Vagina (tissue), 2 donors: Measurements from ENCODE around the gene ARHGAP19. TPM values are rescaled to one million over a fixed set of nuclear protein-coding genes. Genes with fewer than 3 reads are reported as not detected.

Experiments
- DNase-seq, 2 donors: peaks; one replicate each; pipeline ENCODE4 v3.0.0-alpha.2; 2017; ENCODE audit errors: extremely low spot score in 2 of 2
- H3K27ac ChIP-seq: fragments of 200-600 bp; sonication (generic); one replicate; pipeline ENCODE4 v1.5.1; 2019
- H3K27me3 ChIP-seq: fragments of 200-600 bp; sonication (generic); one replicate; pipeline ENCODE4 v1.5.1; 2019
- H3K36me3 ChIP-seq, 2 donors: fragments of 200-600 bp; sonication (generic); one replicate each; pipeline ENCODE4 v1.5.1; 2017 to 2019
- H3K4me1 ChIP-seq: fragments of 200-600 bp; sonication (generic); one replicate; pipeline ENCODE4 v1.5.1; 2019
- H3K4me3 ChIP-seq, 2 donors: fragments of 200-600 bp; sonication (generic); 1 replicate in 1 of 2; 2 replicates in 1 of 2; pipeline ENCODE4 v1.5.1; 2016 to 2019
- H3K9me3 ChIP-seq: fragments of 200-600 bp; sonication (generic); one replicate; pipeline ENCODE4 v1.5.1; 2019
- CTCF ChIP-seq, 3 experiments: fragments of 450-650 bp in 2 of 3; fragments of 200-600 bp in 1 of 3; sonication (generic) in 1 of 3; IDR thresholded peaks; one replicate each; pipeline ENCODE4 v1.5.1; 2017 to 2019; ENCODE audit warnings: antibody characterized with exemption in 3 of 3, mild to moderate bottlenecking in 2 of 3, moderate library complexity in 2 of 3
- POLR2A ChIP-seq, 2 donors: fragments of 450-650 bp; IDR thresholded peaks; one replicate each; pipeline ENCODE4 v1.6.1; 2017; ENCODE audit warnings: antibody characterized with exemption in 2 of 2, mild to moderate bottlenecking in 2 of 2, moderate library complexity in 2 of 2
- POLR2AphosphoS5 ChIP-seq, 2 donors: sonication (generic); formaldehyde crosslinking; IDR thresholded peaks; one replicate each; pipeline ENCODE4 v1.9.0; 2017; ENCODE audit warnings: antibody characterized with exemption in 2 of 2, mild to moderate bottlenecking in 2 of 2, low read depth in 1 of 2; ENCODE audit not compliant: insufficient read depth in 1 of 2
- intact Hi-C: fragments of 100-400 bp; cut with DNase I; formaldehyde crosslinking; loops from one replicate; pipeline ENCODE4 v1.15.1; 2023
- total RNA-seq: library from RNA; depleted of rRNA; stranded (reverse); fragments of >200 nt; gene quantifications from one replicate; pipeline ENCODE4 v1.2.3, GENCODE V29; 2016

Gene ARHGAP19
- total RNA-seq, 1 donor from 2014 or later = 3.9 TPM

- Histone ChIP-seq H3K36me3 (peaks cover 0 to 21% of the 10 kb centered on the region in 2 donors), H3K4me1 (no peaks in the 10 kb centered on the region), H3K27me3 (no peaks in the 10 kb centered on the region), H3K27ac (no peak overlapping the region), H3K9me3 (no peaks in the 10 kb centered on the region), H3K4me3 (no peak overlapping the region)
- no peak for TF ChIP-seq POLR2AphosphoS5 (IDR thresholded peaks at IDR 0.05; ENCODE audit: insufficient read depth in 1 of 2, low read depth in 1 of 2)
- TF ChIP-seq POLR2A (IDR thresholded peaks at IDR 0.05) = no peak
- no peak for TF ChIP-seq CTCF (IDR thresholded peaks at IDR 0.05)
- DNase-seq = no peak
- intact Hi-C loops = no loop called here
These were observed 63.7 kb downstream of the ARHGAP19 start for GRCh38 chr10:97228775-97229157.

GRCh38 chr10:97228130-97228774 is 64.2 kb downstream of the ARHGAP19 start:
- Histone ChIP-seq H3K4me3 (no peak overlapping the region), H3K4me1 (no peaks in the 10 kb centered on the region), H3K27me3 (no peaks in the 10 kb centered on the region), H3K27ac (no peak overlapping the region), H3K9me3 (no peaks in the 10 kb centered on the region), H3K36me3 (peaks cover 0 to 21% of the 10 kb centered on the region in 2 donors)
- no peak for DNase-seq
- no peak for TF ChIP-seq POLR2A (IDR thresholded peaks at IDR 0.05)
- TF ChIP-seq POLR2AphosphoS5 (IDR thresholded peaks at IDR 0.05; ENCODE audit: insufficient read depth in 1 of 2, low read depth in 1 of 2) = no peak
- TF ChIP-seq CTCF (IDR thresholded peaks at IDR 0.05) = no peak
- intact Hi-C loops = no loop called here

- intact Hi-C loops = no loop called here
- peaks cover 0 to 21% of the 10 kb centered on the region in 2 donors for H3K36me3 ChIP-seq
- H3K27ac ChIP-seq = no peak overlapping the region
These were observed 66.0 kb downstream of the ARHGAP19 start for GRCh38 chr10:97226398-97226797.

GRCh38 chr10:97224483-97225435 is 67.7 kb downstream of the ARHGAP19 start:
- TF ChIP-seq POLR2A (IDR thresholded peaks at IDR 0.05) (no peak), CTCF (IDR thresholded peaks at IDR 0.05) (no peak), POLR2AphosphoS5 (IDR thresholded peaks at IDR 0.05; ENCODE audit: insufficient read depth in 1 of 2, low read depth in 1 of 2) (no peak)
- intact Hi-C loops = no loop called here
- no peak for DNase-seq
- Histone ChIP-seq H3K36me3 (peaks cover 0 to 21% of the 10 kb centered on the region in 2 donors), H3K4me1 (no peaks in the 10 kb centered on the region), H3K9me3 (no peaks in the 10 kb centered on the region), H3K27ac (no peak overlapping the region), H3K27me3 (no peaks in the 10 kb centered on the region), H3K4me3 (no peak overlapping the region)

More at GRCh38 chr10:97226398-97226797, 66.0 kb downstream of the ARHGAP19 start:
- H3K4me1 ChIP-seq = no peaks in the 10 kb centered on the region
- H3K4me3 ChIP-seq = no peak overlapping the region
- no peak for DNase-seq
- no peaks in the 10 kb centered on the region for H3K9me3 ChIP-seq
- no peaks in the 10 kb centered on the region for H3K27me3 ChIP-seq
- TF ChIP-seq POLR2A (IDR thresholded peaks at IDR 0.05) = no peak
- TF ChIP-seq CTCF (IDR thresholded peaks at IDR 0.05) = no peak
- no peak for TF ChIP-seq POLR2AphosphoS5 (IDR thresholded peaks at IDR 0.05; ENCODE audit: insufficient read depth in 1 of 2, low read depth in 1 of 2)
